ENCODE results near the gene RSRC1. TPM values are rescaled to one million over a fixed set of nuclear protein-coding genes. Genes with fewer than 3 reads are reported as not detected.

The RSRC1 gene
- total and polyA plus RNA-seq, 2 donors (not counting 1 experiment from before 2014, with no cell fraction given): 4.5 to 54.6 TPM

- H3K4me3 Mint-ChIP-seq: no peak overlapping the region
- H3K4me1 ChIP-seq (ENCODE audit: control insufficient read depth in 2 of 2, insufficient read depth in 2 of 2, low read length in 2 of 2): no peaks in the 10 kb centered on the region
- no peak overlapping the region for H3K4me2 ChIP-seq (replicated peaks; ENCODE audit: low read depth, low read length, poor library complexity, severe bottlenecking)
- no peak overlapping the region for H3K9ac ChIP-seq (ENCODE audit: low read length)
- ATAC-seq (ENCODE audit: low read depth) (no peak), DNase-seq (no peak)
- H3K9me3 Mint-ChIP-seq (ENCODE audit: insufficient read depth): no peaks in the 10 kb centered on the region
- POLR2A ChIA-PET: no interaction called here
- no peaks in the 10 kb centered on the region for H3K27me3 ChIP-seq (replicated peaks in 1 of 4; ENCODE audit: control extremely low read depth in 1 of 4, control insufficient read depth in 3 of 4, insufficient read depth in 4 of 4, low read length in 3 of 4)
- no peak overlapping the region for H3K27ac Mint-ChIP-seq
- no CpG with 5 or more reads among the region's 2 CpGs for WGBS (ENCODE audit: insufficient coverage)
- no peaks in the 10 kb centered on the region for H4K20me1 ChIP-seq (ENCODE audit: control insufficient read depth, insufficient read depth, low read length, poor library complexity, severe bottlenecking)
- H3K4me3 ChIP-seq (ENCODE audit: control extremely low read depth in 1 of 5, extremely low read depth in 1 of 5, insufficient read depth in 1 of 5, low read depth in 2 of 5, low read length in 4 of 5): no peak overlapping the region
- H2AFZ ChIP-seq (ENCODE audit: insufficient read depth, low read depth, low read length, poor library complexity, severe bottlenecking): no peak overlapping the region
- CTCF ChIA-PET: no interaction called here
- no peaks in the 10 kb centered on the region for H3K36me3 ChIP-seq (replicated peaks in 1 of 2; ENCODE audit: control extremely low read depth in 1 of 2, control insufficient read depth in 1 of 2, extremely low read depth in 1 of 2, insufficient read depth in 2 of 2, low read length in 1 of 2)
- no peaks in the 10 kb centered on the region for H3K9me3 ChIP-seq (ENCODE audit: control extremely low read depth in 1 of 3, control insufficient read depth in 2 of 3, insufficient read depth in 1 of 3, low read length in 2 of 3)
- no peaks in the 10 kb centered on the region for H3K79me2 ChIP-seq (ENCODE audit: control insufficient read depth, insufficient read depth, low read length)
- no peak overlapping the region for H3K27ac ChIP-seq (ENCODE audit: low read length in 2 of 2)
- TF ChIP-seq EZH2 (IDR thresholded peaks at IDR 0.05; ENCODE audit: borderline replicate concordance, insufficient read depth, low read depth, low read length, poor library complexity, severe bottlenecking) (no peak), CTCF (IDR thresholded peaks at IDR 0.05) (no peak)
- intact Hi-C loops (cut with micrococcal nuclease): no loop called here
- H3K27me3 Mint-ChIP-seq: no peaks in the 10 kb centered on the region
- H3K4me1 Mint-ChIP-seq: no peaks in the 10 kb centered on the region
These were observed 272.6 kb downstream of the RSRC1 start for GRCh38 chr3:158382479-158382878.

GRCh38 chr3:158384019-158384418 is 274.1 kb downstream of the RSRC1 start:
- Histone ChIP-seq H3K36me3 (replicated peaks in 1 of 2; ENCODE audit: control extremely low read depth in 1 of 2, control insufficient read depth in 1 of 2, extremely low read depth in 1 of 2, insufficient read depth in 2 of 2, low read length in 1 of 2) (no peaks in the 10 kb centered on the region), H3K4me3 (ENCODE audit: control extremely low read depth in 1 of 5, extremely low read depth in 1 of 5, insufficient read depth in 1 of 5, low read depth in 2 of 5, low read length in 4 of 5) (no peak overlapping the region), H3K27me3 (replicated peaks in 1 of 4; ENCODE audit: control extremely low read depth in 1 of 4, control insufficient read depth in 3 of 4, insufficient read depth in 4 of 4, low read length in 3 of 4) (no peaks in the 10 kb centered on the region), H3K4me2 (replicated peaks; ENCODE audit: low read depth, low read length, poor library complexity, severe bottlenecking) (no peak overlapping the region), H3K9ac (ENCODE audit: low read length) (no peak overlapping the region), H3K4me1 (ENCODE audit: control insufficient read depth in 2 of 2, insufficient read depth in 2 of 2, low read length in 2 of 2) (no peaks in the 10 kb centered on the region), H4K20me1 (ENCODE audit: control insufficient read depth, insufficient read depth, low read length, poor library complexity, severe bottlenecking) (no peaks in the 10 kb centered on the region), H3K79me2 (ENCODE audit: control insufficient read depth, insufficient read depth, low read length) (no peaks in the 10 kb centered on the region), H3K27ac (ENCODE audit: low read length in 2 of 2) (no peak overlapping the region), H3K9me3 (ENCODE audit: control extremely low read depth in 1 of 3, control insufficient read depth in 2 of 3, insufficient read depth in 1 of 3, low read length in 2 of 3) (no peaks in the 10 kb centered on the region), H2AFZ (ENCODE audit: insufficient read depth, low read depth, low read length, poor library complexity, severe bottlenecking) (no peak overlapping the region)
- Mint-ChIP-seq H3K27me3 (no peaks in the 10 kb centered on the region), H3K27ac (no peak overlapping the region), H3K4me3 (no peak overlapping the region), H3K4me1 (no peaks in the 10 kb centered on the region), H3K9me3 (ENCODE audit: insufficient read depth) (no peaks in the 10 kb centered on the region)
- DNase-seq (no peak), ATAC-seq (ENCODE audit: low read depth) (no peak)
- ChIA-PET POLR2A (no interaction called here), CTCF (no interaction called here)
- intact Hi-C loops (cut with micrococcal nuclease): no loop called here
- no peak for TF ChIP-seq EZH2 (IDR thresholded peaks at IDR 0.05; ENCODE audit: borderline replicate concordance, insufficient read depth, low read depth, low read length, poor library complexity, severe bottlenecking)
- TF ChIP-seq CTCF (IDR thresholded peaks at IDR 0.05): no peak
- WGBS (ENCODE audit: insufficient coverage): no CpG with 5 or more reads among the region's 2 CpGs
